Fibroblast of skin of scalp (primary cell): ENCODE measurements around the gene ASB7.
A peak's percentile ranks its signal among the peaks of the same experiment; 100 is the strongest.

Experiments used
- DNase-seq: peaks from one replicate; pipeline ENCODE4 v3.0.0-alpha.2; 2013

ASB7 gene

GRCh38 chr15:100686725-100687473 is 84.5 kb downstream of the ASB7 start:
- peak; percentile 89 for DNase-seq

GRCh38 chr15:100687582-100688141 is 85.3 kb downstream of the ASB7 start:
- DNase-seq = peak; percentile 84

- no peak for DNase-seq
Observed at GRCh38 chr15:100688549-100689120, 86.2 kb downstream of the ASB7 start.

GRCh38 chr15:100689131-100689899 is 86.9 kb downstream of the ASB7 start:
- DNase-seq = no peak

GRCh38 chr15:100690032-100690794 is 87.8 kb downstream of the ASB7 start:
- DNase-seq = no peak

- DNase-seq = no peak
Observed at GRCh38 chr15:100690795-100691158, 88.4 kb downstream of the ASB7 start.

GRCh38 chr15:100691321-100691720 is 88.9 kb downstream of the ASB7 start:
- DNase-seq = no peak

- DNase-seq = peak; percentile 53
Observed at GRCh38 chr15:100692246-100692645, 89.9 kb downstream of the ASB7 start.

GRCh38 chr15:100692671-100693070 is 90.3 kb downstream of the ASB7 start:
- no peak for DNase-seq

- DNase-seq = no peak
Observed at GRCh38 chr15:100693451-100693850, 91.1 kb downstream of the ASB7 start.

- DNase-seq = peak; percentile 64
Observed at GRCh38 chr15:100694381-100695021, 92.1 kb downstream of the ASB7 start.

GRCh38 chr15:100695048-100695447 is 92.7 kb downstream of the ASB7 start:
- DNase-seq = no peak

- no peak for DNase-seq
Observed at GRCh38 chr15:100696452-100696851, 94.1 kb downstream of the ASB7 start.
